ENCODE data around the gene FKBP1C.

DNA sequence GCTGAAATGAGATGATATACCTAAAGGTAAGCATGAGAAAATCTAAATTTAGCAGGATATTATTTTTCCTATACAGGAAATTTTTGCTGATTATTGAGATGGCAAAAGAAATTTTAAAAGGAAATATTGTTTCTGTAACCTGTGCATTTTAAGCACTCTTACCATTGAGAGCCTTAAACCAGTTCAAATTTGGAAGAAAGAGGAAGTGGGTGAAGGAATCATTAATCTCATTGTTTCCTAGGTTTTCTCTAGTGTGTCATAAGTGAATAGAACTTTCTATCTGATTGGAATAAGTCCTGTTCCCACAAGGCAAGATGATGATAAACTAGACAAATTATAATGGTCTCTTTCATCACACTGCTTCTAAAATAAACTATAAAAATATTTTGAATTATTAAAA lies 22.4 kb upstream of the FKBP1C start:
- TF ChIP-seq, protein P1, sequence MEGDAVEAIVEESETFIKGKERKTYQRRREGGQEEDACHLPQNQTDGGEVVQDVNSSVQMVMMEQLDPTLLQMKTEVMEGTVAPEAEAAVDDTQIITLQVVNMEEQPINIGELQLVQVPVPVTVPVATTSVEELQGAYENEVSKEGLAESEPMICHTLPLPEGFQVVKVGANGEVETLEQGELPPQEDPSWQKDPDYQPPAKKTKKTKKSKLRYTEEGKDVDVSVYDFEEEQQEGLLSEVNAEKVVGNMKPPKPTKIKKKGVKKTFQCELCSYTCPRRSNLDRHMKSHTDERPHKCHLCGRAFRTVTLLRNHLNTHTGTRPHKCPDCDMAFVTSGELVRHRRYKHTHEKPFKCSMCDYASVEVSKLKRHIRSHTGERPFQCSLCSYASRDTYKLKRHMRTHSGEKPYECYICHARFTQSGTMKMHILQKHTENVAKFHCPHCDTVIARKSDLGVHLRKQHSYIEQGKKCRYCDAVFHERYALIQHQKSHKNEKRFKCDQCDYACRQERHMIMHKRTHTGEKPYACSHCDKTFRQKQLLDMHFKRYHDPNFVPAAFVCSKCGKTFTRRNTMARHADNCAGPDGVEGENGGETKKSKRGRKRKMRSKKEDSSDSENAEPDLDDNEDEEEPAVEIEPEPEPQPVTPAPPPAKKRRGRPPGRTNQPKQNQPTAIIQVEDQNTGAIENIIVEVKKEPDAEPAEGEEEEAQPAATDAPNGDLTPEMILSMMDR (optimal IDR thresholded peaks at IDR 0.05 in 1 of 3, IDR thresholded peaks at IDR 0.05 in 1 of 3, conservative IDR thresholded peaks at IDR 0.05 in 1 of 3; ENCODE audit: extremely low read depth in 1 of 3, insufficient read depth in 2 of 3, low read length in 3 of 3), result no peak
- TF ChIP-seq EZH2 (IDR thresholded peaks at IDR 0.05; ENCODE audit: low read length), result no peak

All from keratinocyte (primary cell).